Caki2 (cell line): Measurements from ENCODE around the gene HYDIN. TPM values are rescaled to one million over a fixed set of nuclear protein-coding genes. Genes with fewer than 3 reads are reported as not detected.
"Not testable (repeated sequence)": the region's sequence is repeated elsewhere in the genome, so short reads cannot be mapped to it uniquely, and the experiment has no call there.

Source experiments
- DNase-seq: peaks from one replicate; pipeline ENCODE4 v3.0.0-alpha.2; 2015; ENCODE audit warnings: low read depth
- in situ Hi-C: cut with HindIII; loops from 2 replicates; pipeline ENCODE4 v1.10.0; 2016; ENCODE audit warnings: low sequenced_read_pairs, low pct_unique_long_range_greater_than_20kb, mixed read lengths
- total RNA-seq: library from RNA; depleted of rRNA; stranded (reverse); fragments of >200 nt; shearing (Covaris generic); gene quantifications from 2 replicates; pipeline ENCODE4 v1.2.3, GENCODE V29; 2014; ENCODE audit warnings: low replicate concordance

HYDIN gene
- total RNA-seq, 1 experiment from 2014 or later = 0.95 TPM

DNA sequence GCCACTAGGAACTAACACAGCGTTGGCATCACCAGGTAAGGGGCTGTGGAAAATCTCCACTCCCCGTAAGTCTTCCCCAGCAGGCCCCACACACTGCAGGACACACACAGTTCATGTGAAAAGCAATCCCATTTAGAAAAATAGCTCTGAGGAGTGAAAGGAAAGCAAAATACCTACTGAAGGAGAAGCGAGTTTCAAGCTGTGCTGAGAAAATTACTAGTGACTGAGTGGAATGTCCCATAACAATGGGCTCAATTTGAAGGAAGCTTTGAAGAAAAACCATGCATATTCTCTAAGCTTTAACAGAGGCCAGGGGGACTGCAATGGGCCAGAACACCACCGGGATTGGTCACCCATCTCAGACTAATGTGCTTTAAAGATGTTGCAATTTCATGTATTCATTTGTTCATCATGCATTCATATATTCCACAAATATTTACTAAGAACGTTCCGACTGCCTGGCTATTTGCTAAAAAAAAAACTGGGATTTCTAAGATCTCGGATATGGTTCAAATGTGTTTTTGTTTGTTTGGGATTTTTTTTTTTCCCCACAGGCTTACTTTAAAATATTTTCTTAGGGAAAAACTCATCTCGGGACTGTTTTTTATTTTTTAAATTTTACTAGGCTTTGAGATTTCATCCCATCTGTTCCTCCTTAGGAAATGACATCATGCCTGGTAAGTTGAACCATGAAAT, 202.3 kb downstream of the HYDIN start:
- in situ Hi-C loops, DNase-seq: not testable (repeated sequence)

DNA sequence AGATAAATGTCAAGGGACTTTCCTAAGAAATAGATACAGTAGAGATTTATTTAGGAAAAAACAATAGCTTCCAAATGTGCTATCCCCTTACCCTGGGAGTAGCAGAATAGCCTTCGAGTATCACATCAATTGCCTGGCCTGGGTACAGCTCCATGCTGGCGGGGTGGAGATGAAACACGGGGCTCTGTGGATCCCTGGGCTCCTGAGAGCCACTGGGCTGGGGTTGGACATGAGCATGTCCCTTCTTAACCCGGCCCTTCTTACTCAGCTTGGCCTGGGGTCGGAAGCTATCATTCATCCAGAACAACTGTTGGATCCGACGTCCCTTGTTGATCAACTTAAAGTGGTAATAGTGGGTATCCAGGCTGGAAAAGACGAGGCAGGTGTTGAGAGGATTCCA, 203.0 kb downstream of the HYDIN start:
- in situ Hi-C loops, DNase-seq: not testable (repeated sequence)

DNA sequence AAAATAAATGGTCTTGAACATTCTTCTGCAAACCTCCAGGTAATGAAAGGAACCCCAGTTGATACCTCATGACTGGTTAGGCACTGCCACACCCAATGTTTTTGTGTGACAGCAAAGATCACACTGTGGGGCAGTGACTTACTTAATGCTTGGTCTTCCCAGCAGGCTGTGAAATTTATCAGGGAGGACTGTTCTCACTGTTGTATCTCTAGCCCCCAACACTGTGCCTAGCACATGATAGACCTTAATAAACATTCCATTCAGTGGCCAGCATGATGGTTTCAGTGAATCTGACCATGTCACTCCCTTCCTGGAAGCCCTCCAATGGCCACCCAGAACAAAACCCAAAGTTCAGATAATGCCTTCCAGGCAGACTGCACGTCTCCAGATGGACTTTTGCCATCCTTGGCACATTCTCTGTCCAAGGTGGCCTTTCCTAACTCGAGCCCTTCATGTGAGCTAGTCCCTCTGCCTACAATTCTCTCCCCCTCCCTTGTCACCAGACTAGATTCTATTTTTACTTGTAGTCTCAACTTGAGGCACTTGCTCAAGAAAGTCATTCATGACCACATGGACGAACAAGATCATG, 206.6 kb downstream of the HYDIN start:
- DNase-seq, in situ Hi-C loops: not testable (repeated sequence)

DNA sequence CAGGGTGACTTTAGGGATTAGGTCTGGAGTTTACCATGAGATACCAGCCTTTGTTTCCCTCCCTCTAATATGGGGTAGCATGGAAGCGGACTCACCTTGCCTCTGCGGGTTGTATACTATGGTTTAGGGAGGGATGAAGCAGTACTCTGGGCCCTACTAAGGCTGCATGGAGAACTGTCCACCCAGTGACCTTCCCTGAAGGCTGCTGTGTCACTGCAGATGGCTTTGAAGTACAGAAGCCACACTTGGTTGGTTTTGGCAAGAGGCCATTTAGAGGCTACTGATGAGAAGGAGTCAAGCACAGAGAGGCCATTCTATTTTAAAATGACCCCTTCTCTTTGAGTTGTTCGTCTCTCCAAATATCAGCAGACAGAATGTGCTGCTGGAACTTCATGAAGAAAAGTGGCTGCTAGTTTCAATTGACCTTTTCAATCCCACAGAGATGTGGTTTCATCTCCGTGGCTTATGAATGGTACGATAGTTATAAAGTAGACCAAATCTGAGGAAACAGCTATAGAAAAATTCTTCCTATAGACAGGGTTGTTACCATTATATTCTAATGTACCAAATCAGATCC, 208.5 kb downstream of the HYDIN start:
- DNase-seq, in situ Hi-C loops: not testable (repeated sequence)

DNA sequence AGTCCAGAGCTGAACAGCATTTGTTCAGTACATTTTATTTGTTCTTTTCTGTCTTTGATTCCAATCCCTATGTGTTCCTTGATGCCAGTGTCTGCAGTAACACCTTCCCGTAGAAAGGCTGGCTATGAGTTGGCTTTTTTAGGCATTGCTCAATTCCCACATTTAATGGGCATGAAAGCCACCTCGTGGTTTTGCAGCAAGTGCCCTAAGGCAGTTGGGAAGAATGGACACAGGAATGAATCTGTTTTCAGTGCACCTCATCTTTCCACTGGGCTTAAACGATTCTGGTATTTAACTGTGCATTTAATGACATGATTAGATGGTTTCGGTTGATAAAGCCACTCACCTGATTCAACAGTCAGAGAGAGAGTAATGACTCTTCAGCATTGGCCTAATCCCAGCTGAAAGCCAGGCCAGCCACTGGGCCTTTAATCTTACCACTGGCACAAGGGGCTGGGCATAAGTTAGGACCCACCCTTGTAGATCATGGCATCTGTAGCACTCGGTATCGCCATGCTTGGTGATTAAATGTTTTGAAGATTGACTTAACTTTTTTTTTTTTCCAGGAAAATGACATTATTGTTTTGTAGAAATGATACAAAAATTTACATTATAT, 211.3 kb downstream of the HYDIN start:
- in situ Hi-C loops = not testable (repeated sequence)
- peak; percentile 55 for DNase-seq

DNA sequence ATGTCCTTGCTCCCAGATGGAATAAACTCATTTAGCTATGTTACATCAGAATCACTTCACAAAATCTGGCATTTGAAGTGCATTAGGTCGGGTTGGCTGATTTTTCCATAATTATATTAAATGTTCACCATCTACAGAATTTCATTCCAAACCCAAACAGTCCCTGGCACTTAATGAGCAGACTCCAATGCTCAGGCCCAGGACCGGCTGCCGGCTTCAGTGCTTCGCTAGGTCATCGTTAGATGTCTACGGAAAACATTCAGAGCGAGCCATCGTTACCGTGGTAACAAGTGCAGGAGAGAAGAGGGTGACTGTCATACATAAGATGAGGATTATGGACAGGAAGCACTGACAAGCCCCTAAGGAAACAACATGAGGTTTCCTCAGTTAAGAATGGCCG, 215.1 kb downstream of the HYDIN start:
- DNase-seq, in situ Hi-C loops: not testable (repeated sequence)

DNA sequence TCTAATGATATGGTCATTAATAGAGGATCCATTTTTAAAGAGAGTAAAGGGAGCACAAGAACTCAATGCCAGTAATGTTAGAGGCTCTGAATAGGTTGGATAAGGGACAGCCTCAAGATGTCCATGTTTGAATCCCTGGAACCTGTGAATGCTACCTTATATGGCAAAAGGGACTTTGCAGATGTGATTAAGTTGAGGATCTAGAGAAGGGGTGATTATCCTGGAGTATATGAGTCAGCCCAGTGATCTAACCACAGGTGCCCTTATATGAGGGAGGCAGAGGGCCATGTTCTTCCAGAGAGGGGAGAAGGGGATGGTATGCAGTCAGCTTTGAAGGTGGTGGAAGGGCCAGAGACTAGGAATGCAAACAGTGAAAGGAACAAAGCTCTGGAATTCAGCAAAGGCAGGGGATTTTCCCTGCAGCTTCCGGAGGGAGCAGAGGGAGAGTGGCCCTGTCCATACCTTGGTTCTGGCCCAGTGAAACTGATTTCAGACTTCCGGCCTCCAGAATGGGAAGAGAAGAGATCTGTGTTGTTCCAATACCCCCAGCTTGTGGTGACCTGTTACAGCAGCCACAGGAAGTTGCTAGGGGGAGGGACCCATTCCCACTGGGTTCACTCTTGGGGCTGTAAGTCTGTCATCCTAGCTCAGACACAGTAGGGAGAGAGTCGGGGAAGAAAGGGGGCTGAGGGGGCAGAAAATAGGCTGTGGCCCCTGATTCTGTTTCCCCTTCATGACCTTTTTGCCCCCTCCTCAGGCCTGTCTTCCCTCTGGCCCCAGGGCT, 220.9 kb downstream of the HYDIN start:
- DNase-seq, in situ Hi-C loops: not testable (repeated sequence)

DNA sequence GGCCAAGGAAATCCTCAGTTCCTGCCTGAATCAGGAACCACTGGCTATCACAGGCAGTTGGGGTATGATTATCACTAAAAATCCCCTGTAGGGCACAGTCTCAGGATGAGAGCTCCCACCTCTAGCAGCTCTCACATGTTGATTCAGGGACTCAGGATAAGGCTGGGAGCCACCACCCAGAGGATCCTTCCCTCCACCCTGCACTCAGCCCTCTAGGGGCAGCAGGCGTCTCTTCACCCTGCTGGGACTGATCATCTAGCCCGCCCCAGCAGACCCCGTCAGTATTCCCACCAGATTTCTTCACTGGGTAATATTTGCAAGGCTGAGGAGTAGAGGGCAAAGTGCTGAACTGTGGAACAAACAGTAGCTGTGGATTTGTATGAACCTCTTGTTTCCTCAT, 224.0 kb downstream of the HYDIN start:
- DNase-seq, in situ Hi-C loops: not testable (repeated sequence)

DNA sequence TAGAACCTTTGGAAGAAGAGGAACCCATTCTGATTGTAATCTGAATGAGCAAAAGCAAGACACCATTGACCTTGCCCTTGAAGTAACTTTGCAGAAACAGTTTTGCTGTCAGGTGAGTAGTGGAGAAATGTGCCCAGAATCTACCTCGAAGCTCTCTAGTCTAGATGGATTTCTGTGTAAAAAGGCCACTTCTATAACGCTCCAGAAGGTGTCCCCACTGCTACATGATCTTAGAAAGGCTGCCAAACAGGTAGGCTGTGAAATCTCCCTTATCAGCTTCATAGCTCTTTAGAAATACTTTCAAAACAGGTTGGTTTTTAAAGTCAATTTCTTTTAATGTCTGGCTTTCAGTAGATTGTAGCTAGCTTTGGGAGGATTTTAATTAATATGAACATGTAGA, 230.8 kb downstream of the HYDIN start:
- DNase-seq, in situ Hi-C loops: not testable (repeated sequence)

DNA sequence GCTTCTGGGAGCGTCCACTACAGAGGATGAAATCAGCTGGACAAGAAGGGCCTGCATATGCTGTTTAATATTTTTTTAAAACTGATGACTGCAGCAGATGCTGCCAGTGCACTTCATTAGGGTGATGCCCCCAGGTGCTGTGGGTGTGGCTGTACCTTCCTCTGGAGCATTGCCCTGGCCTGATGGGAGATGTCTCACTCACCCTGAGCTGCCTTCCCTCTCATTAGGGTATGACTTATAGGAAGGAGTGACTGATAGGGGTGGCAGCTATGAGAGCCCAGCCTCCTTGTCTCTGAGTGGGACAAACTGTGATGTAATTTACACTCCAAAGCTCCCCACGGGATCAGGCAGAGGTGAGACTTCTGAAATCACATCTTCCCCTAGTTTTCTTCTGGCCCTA, 234.7 kb downstream of the HYDIN start:
- DNase-seq, in situ Hi-C loops: not testable (repeated sequence)

DNA sequence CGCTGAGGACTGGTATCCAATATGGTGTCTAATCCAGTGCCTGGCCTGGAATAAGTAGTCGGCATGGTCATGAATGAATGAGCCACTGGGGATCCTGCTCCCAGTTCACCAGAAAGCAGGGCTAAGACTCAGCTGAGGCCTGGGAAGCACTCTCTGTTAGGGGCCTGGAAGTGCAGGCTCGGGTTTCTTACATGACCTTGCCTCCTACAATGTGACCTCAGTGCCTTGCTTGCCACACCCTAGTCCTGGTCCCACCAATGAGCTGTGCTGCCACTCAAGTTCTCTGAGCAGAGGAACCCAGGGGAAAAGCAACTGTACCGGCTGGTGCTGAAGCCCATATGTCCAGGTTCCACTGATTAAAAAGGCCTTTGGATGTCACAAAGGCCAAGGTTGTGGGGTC, 238.0 kb downstream of the HYDIN start:
- in situ Hi-C loops = not testable (repeated sequence)

DNA sequence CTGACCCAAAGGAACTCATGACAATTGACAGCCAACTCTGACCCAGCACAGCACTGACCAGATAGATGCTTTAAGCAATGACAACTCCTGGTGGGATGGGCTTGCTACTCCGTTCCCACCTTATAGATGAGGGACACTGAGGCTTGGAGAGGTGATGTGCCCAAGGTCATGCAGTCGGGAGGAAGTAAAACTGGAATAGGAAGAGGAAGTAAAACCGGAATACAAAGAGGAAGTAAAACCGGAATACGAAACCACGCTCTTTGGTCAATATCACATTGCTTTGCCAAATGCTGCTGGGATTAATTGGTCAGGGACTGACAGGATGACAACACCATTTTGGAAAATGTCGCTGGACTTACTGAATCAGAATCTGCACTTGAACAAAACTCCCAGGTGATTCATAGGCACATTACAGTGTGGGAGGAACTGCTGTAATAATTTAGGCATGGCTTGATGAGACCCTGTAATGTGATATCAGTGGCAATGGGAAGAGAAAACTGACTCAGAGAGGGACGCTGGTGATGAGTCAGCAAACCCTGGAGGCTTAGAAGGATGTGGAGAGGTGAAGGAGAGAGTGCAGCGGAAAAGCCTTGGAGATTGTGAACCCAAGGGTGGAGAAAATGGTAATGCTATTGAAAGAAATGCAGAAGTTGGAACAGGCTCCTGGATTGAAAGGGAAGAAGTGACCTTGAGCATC, 243.4 kb downstream of the HYDIN start:
- in situ Hi-C loops, DNase-seq: not testable (repeated sequence)

More for the DNA sequence above, 238.0 kb downstream of the HYDIN start:
- not testable (repeated sequence) for DNase-seq

DNA sequence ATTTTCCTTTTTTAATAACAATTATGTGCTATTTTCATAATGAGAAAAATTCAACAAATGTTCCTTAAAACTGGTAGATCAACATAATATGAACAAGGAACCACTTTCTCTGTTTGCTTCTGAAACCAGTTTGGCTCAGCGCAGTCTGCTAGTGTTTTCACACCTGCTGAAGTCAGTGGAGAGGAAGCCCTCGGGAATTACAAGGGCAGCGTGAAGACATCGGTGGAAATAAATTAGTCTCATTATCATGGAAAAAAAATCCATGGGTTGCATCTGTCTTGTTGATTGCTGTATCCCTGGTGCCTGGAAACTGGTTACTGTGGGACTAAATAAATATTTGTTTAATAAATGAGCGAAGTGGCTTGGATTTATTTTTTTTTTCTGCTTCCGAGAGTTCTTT, 245.8 kb downstream of the HYDIN start:
- in situ Hi-C loops, DNase-seq: not testable (repeated sequence)

DNA sequence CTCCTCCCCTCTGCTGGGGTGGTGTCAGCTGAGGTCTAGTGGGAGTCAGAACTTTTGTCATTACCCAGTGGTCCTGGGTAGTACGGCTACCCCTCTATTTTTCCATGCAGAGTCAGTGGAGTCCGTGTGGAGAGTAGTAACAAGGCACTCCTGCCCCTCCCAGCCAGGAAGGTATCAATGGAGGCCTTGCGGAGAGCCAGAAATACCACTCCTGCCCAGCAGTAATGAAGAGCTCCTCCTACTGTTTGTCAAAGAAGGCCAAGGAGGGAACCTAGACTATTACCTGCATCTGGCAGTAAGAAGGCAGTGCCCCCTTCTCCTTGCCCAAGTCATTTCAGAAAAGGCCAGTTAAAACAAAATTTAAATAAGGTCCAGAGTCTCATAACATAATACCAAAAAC, 262.2 kb downstream of the HYDIN start:
- in situ Hi-C loops = not testable (repeated sequence)

DNA sequence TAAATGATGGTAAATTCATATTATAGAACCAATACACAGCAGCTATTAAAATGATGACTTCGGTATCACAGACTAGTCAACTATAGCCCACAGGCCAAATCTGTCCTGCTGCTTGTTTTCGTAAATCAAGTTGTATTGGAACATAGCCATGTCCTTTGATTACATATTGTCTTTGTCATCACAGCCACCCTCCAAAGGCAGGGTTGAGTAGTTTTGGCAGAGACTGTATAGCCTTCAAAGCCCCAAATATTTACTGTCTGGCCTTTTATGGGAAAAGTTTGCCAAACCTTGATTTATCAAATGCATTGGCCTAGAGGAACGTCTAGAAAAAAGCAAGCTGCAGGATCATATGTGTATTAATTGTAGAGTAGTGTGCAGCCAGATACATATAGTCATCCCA, 270.4 kb downstream of the HYDIN start:
- in situ Hi-C loops, DNase-seq: not testable (repeated sequence)

More for the DNA sequence above, 262.2 kb downstream of the HYDIN start:
- DNase-seq = not testable (repeated sequence)

DNA sequence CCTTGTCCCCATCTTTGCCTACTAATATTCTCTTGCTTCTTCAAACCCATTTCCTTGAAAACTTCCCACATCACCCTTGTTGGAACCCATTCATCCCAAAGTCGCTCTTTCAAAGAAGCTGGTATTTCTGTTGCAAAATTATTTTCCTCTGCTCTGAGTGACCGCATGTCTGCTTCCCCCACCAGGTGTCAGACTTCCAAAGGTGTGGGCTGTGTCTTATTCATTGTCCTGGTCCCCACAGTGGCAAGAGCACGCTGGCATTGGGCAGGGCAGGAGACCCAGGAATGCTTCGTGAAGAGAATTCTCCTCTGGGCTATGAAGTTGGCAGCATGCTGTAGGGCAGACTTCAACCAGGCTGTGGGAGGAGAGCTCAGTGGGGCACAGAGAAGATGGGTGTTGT, 275.6 kb downstream of the HYDIN start:
- DNase-seq, in situ Hi-C loops: not testable (repeated sequence)

DNA sequence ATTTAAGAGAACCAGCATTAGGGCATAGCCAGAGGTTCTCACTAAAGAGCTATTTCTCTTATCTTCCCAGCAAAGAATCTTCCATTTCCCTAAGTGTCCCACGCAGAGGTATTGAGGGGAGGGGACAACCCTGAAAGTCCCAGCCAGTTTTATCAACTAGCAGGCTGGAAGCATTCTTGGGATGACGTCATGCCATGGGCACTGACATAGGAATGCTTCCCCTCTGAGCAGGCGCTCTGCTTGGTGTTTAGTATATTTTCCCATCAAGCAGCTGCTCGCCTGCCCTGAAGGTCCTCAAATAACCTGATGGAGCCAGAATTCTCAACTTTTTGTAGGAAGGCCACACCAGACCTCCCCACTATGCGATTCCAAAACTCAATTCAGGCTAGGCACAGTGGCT, 276.7 kb downstream of the HYDIN start:
- in situ Hi-C loops, DNase-seq: not testable (repeated sequence)

DNA sequence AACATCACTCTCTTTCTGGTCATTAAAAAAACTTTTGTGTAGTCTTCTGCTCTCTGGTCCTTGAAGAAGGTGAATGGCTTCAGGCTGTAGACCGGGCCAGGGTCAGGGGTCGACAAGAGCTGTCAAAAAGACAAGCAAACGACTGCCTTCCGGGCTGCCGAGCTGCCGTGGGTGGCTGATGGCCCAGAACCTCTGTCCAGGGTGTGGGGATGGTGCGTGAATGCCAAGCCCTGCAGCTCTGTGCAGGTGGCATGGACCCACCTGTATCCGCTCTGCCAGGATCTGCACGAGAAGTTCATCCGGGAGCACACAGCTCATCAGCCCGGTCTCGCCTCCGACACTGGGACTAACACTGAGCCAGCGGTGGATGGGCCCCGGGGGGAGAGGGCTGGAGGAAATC, 287.0 kb downstream of the HYDIN start:
- in situ Hi-C loops, DNase-seq: not testable (repeated sequence)
